ENCODE measurements around the gene RSPO4.

- TF ChIP-seq EZH2phosphoT487 (IDR thresholded peaks at IDR 0.05; ENCODE audit: low read length) (no peak), CTCF (IDR thresholded peaks at IDR 0.05; ENCODE audit: low read length) (peak; percentile 14; the same call in 1 of the 2 replicates)
Observed at GRCh38 chr20:911882-912600, 90.1 kb downstream of the RSPO4 start.

All from MM.1S (cell line).